K562 (cell line): ENCODE results near the gene OPTN. TPM values are rescaled to one million over a fixed set of nuclear protein-coding genes. Genes with fewer than 3 reads are reported as not detected.

ENCODE experiments used
- BRD4 ChIP-seq: fragments of 200-600 bp; sonication (generic); IDR thresholded peaks from 2 replicates; pipeline ENCODE4 v1.6.1; 2017; ENCODE audit warnings: inconsistent platforms
- DDX20 ChIP-seq: fragments of 450-650 bp; IDR thresholded peaks from 2 replicates; pipeline ENCODE4 v1.6.1; 2016; ENCODE audit warnings: missing genetic modification characterization, low read depth, mild to moderate bottlenecking, missing compliant biosample characterization, moderate library complexity
- ELK1 ChIP-seq: sonication (generic); formaldehyde crosslinking; IDR thresholded peaks from 2 replicates; pipeline ENCODE4 v1.8.1; 2022; ENCODE audit warnings: missing genetic modification reagents
- EP400 ChIP-seq: fragments of 450-650 bp; IDR thresholded peaks from 2 replicates; pipeline ENCODE4 v1.6.1; 2017; ENCODE audit warnings: antibody characterized with exemption, mild to moderate bottlenecking, moderate library complexity
- HDAC3 ChIP-seq: fragments of 450-650 bp; IDR thresholded peaks from 2 replicates; pipeline ENCODE4 v1.6.1; 2018; ENCODE audit warnings: borderline replicate concordance, mild to moderate bottlenecking, moderate library complexity; ENCODE audit not compliant: partially characterized antibody
- KDM4B ChIP-seq, 2 experiments: fragments of 450-650 bp in 1 of 2; sonication (generic) in 1 of 2; IDR thresholded peaks; 2 replicates each; pipeline ENCODE4 v1.6.1; 2016 to 2017; ENCODE audit warnings: borderline replicate concordance in 2 of 2, antibody characterized with exemption in 1 of 2, low read depth in 1 of 2, mild to moderate bottlenecking in 1 of 2
- MBD1 ChIP-seq: fragments of 250-450 bp; sonication (Bioruptor Pico); IDR thresholded peaks from 2 replicates; pipeline ENCODE4 v1.8.0; 2022; ENCODE audit warnings: inconsistent platforms
- MTF1 ChIP-seq: fragments of 250-450 bp; sonication (Bioruptor Pico); IDR thresholded peaks from 2 replicates; pipeline ENCODE4 v1.9.0; 2021; ENCODE audit warnings: moderate library complexity, mild to moderate bottlenecking, inconsistent platforms, borderline replicate concordance
- NFRKB ChIP-seq: fragments of 450-650 bp; IDR thresholded peaks from 2 replicates; pipeline ENCODE4 v1.6.1; 2016; ENCODE audit warnings: low read depth
- RB1 ChIP-seq: fragments of 450-650 bp; IDR thresholded peaks from 2 replicates; pipeline ENCODE4 v1.6.1; 2017; ENCODE audit warnings: low read depth, mild to moderate bottlenecking
- SMAD4 ChIP-seq: fragments of 250-450 bp; sonication (Bioruptor Pico); conservative IDR thresholded peaks from 2 replicates; pipeline ENCODE4 v1.8.0; 2021; ENCODE audit warnings: inconsistent platforms, mild to moderate bottlenecking, moderate library complexity
- TOE1 ChIP-seq, 2 experiments: fragments of 450-650 bp in 1 of 2; sonication (generic) in 1 of 2; formaldehyde crosslinking in 1 of 2; IDR thresholded peaks; 2 replicates each; pipeline versions ENCODE4 v1.7.1 to v1.8.0; 2016 to 2022; ENCODE audit warnings: borderline replicate concordance in 2 of 2, mild to moderate bottlenecking in 2 of 2, antibody characterized with exemption in 1 of 2, inconsistent platforms in 1 of 2, low read depth in 1 of 2, missing genetic modification reagents in 1 of 2, moderate library complexity in 1 of 2
- ZBED1 ChIP-seq: IDR thresholded peaks from 2 replicates; pipeline ENCODE4 v1.6.1; 2014
- ZC3H8 ChIP-seq: fragments of 450-650 bp; IDR thresholded peaks from 2 replicates; pipeline ENCODE4 v1.6.1; 2017
- ZEB2 ChIP-seq: fragments of 450-650 bp; IDR thresholded peaks from 2 replicates; pipeline ENCODE4 v1.6.1; 2016
- ZNF12 ChIP-seq: sonication (generic); formaldehyde crosslinking; IDR thresholded peaks from 2 replicates; pipeline ENCODE4 v1.4.0; 2020; ENCODE audit warnings: mild to moderate bottlenecking, missing genetic modification reagents
- ZNF146 ChIP-seq: IDR thresholded peaks from one replicate; pipeline ENCODE4 v1.6.1; 2018; ENCODE audit warnings: missing compliant biosample characterization; ENCODE audit not compliant: unreplicated experiment
- ZNF212 ChIP-seq: fragments of 450-650 bp; formaldehyde crosslinking; IDR thresholded peaks from 2 replicates; pipeline ENCODE4 v1.4.0; 2020; ENCODE audit warnings: mild to moderate bottlenecking
- ZNF445 ChIP-seq: fragments of 250-450 bp; sonication (Bioruptor Pico); IDR thresholded peaks from 2 replicates; pipeline ENCODE4 v1.4.0; 2020; ENCODE audit warnings: low read depth, mild to moderate bottlenecking, moderate library complexity
- ZNF589 ChIP-seq: fragments of 200-800 bp; sonication (Bioruptor generic); IDR thresholded peaks from 2 replicates; pipeline ENCODE4 v1.6.1; 2016; ENCODE audit warnings: low read depth, missing genetic modification characterization, missing compliant biosample characterization
- ZNF695 ChIP-seq: fragments of 450-650 bp; formaldehyde crosslinking; IDR thresholded peaks from 2 replicates; pipeline ENCODE4 v1.4.0; 2020; ENCODE audit warnings: mild to moderate bottlenecking, moderate library complexity
- ZNF76 ChIP-seq: fragments of 250-450 bp; sonication (Bioruptor Pico); IDR thresholded peaks from 2 replicates; pipeline ENCODE4 v1.4.0; 2020; ENCODE audit warnings: mild to moderate bottlenecking, moderate library complexity, borderline replicate concordance
- ZNF79 ChIP-seq: fragments of 250-450 bp; sonication (Bioruptor Pico); IDR thresholded peaks from 2 replicates; pipeline ENCODE4 v1.4.0; 2020; ENCODE audit warnings: low read depth, mild to moderate bottlenecking, moderate library complexity
- polyA plus RNA-seq, 8 experiments: library from polyadenylated mRNA; depleted of rRNA in 4 of 8; stranded (reverse) in 5 of 8; unstranded in 3 of 8; fragments of >200 nt; fragmentation: Nextera tagmentation in 2 of 8; fragmentation: Illumina TruSeq in 1 of 8; extraction: Ambion mirVana in 2 of 8; extraction: Trizol in 1 of 8; gene quantifications; 2 replicates each; pipeline versions ENCODE4 v1.2.1 to v1.2.3, GENCODE V29; 2011 to 2014; ENCODE audit warnings: inconsistent platforms in 1 of 8, missing spikeins in 1 of 8
- total RNA-seq, 7 experiments: library from RNA; depleted of rRNA in 6 of 7; stranded (reverse); fragments of >200 nt in 6 of 7; fragmentation: Illumina TruSeq in 2 of 7; extraction: Trizol in 2 of 7; gene quantifications; 2 replicates each; pipeline versions ENCODE4 v1.2.1 to v1.2.3, GENCODE V29; 2011 to 2021; ENCODE audit warnings: low replicate concordance in 1 of 7
- TF ChIP-seq, protein P1 (sequence below), 2 experiments: IDR thresholded peaks; 2 replicates each; pipeline ENCODE4 v1.6.1; 2012; ENCODE audit warnings: improper control_type of control experiment in 2 of 2, low read depth in 2 of 2, low read length in 2 of 2, borderline replicate concordance in 1 of 2

Gene OPTN
- total and polyA plus RNA-seq, 9 of the 15 experiments (the other 6 are each of a cell fraction or from before 2014, with no cell fraction given): 2.2 to 6.8 (median 5.0) TPM

DNA sequence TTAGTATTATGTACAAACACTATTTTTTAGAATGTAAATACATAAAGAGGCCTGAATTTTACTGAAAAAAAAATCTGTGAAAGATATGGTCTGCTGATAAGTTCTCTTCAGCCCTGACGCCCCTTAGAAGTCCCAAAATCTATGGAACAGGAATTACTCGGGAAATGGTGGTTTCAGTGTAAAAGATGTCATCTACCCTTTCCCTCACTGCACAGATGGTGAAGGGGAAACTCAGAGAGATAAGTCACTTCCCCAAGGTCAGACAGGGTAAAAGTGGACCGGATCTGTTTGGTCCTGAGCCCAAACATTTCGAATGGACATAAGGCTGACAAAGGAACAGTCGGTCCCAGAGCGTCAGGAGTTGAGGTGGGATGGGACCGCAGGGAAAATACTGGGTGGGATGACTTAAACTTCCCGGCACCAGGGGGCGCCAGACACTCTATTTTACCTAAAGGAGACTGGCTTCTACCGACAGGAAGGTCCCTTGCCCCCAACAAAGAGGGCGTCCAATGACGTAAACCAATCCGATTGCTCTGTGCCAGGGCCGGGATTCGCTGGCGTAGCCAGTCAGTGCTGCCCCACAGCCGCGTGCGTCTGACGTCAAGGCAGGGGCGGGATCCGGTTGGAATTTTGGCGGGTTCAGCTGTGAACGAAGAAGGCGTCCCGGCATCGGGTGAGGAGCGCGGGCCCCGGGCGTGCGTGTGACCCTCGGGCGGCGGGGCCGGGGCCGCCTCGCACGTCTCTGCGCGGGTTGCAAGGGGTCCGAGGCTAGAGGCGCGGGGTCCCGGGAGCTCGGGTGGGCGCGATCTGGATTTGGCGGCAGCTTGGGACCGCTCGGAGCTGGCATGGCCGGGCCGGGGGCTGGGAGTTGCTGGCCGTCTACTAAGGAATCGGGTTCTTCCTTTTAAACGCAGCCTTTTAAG lies 61.2 kb downstream of the OPTN start, which contains the start of gene MCM10 (continued):
- TF ChIP-seq, protein P1, sequence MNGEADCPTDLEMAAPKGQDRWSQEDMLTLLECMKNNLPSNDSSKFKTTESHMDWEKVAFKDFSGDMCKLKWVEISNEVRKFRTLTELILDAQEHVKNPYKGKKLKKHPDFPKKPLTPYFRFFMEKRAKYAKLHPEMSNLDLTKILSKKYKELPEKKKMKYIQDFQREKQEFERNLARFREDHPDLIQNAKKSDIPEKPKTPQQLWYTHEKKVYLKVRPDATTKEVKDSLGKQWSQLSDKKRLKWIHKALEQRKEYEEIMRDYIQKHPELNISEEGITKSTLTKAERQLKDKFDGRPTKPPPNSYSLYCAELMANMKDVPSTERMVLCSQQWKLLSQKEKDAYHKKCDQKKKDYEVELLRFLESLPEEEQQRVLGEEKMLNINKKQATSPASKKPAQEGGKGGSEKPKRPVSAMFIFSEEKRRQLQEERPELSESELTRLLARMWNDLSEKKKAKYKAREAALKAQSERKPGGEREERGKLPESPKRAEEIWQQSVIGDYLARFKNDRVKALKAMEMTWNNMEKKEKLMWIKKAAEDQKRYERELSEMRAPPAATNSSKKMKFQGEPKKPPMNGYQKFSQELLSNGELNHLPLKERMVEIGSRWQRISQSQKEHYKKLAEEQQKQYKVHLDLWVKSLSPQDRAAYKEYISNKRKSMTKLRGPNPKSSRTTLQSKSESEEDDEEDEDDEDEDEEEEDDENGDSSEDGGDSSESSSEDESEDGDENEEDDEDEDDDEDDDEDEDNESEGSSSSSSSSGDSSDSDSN (IDR thresholded peaks at IDR 0.05; ENCODE audit: borderline replicate concordance in 1 of 2, low read depth in 2 of 2, low read length in 2 of 2): peak in 1 of 2 experiments; percentile 46; a peak in 1 of 4 replicates
- TF ChIP-seq ZBED1 (no peak), MBD1 (CRISPR knock-in tag) (no peak), ZNF79 (no peak), ZEB2 (no peak), RB1 (peak; percentile 96), HDAC3 (no peak), KDM4B (IDR thresholded peaks at IDR 0.05; ENCODE audit: borderline replicate concordance in 2 of 2, low read depth in 1 of 2) (no peak), ZNF76 (CRISPR knock-in tag) (no peak), ZNF212 (peak; percentile 59; the same call in 1 of the 2 replicates), BRD4 (no peak), EP400 (peak; percentile 75), ZNF695 (CRISPR knock-in tag) (no peak), ZNF12 (CRISPR knock-in tag) (0 out of 2 replicates have a peak, but pooled peaks have one; percentile 39), NFRKB (no peak), SMAD4 (no peak), ELK1 (CRISPR knock-in tag) (no peak), ZNF445 (CRISPR knock-in tag) (no peak), TOE1 (IDR thresholded peaks at IDR 0.05; ENCODE audit: borderline replicate concordance) (no peak), TOE1 (CRISPR knock-in tag; IDR thresholded peaks at IDR 0.05; ENCODE audit: borderline replicate concordance, low read depth) (no peak), ZNF146 (CRISPR knock-in tag) (no peak), DDX20 (tag) (no peak), ZNF589 (no peak), MTF1 (no peak), ZC3H8 (no peak)
